ENCODE data around the gene APBA2. TPM values are rescaled to one million over a fixed set of nuclear protein-coding genes. Genes with fewer than 3 reads are reported as not detected.

Gene APBA2
- total RNA-seq, 1 experiment from 2014 or later = 12.9 TPM

DNA sequence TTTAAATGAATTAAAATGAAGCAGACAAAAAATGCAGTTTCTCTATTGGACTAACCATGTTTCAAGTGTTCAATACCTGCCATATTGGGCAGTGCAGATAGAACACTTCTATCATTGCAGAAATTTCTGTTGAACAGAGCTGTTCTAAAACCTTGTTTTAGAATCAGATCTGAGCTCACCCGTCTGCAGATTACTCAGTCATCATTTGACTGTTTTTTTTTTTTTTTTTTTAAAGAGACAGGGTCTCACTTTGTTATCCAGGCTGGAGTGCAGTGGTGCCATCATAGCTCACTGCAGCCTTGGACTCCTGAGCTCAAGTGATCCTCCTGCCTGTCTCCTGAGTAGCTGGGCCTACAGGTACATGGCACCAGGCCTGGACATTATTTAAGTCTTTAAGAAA is 128.7 kb downstream of the APBA2 start:
- Histone ChIP-seq H3K4me3 (ENCODE audit: low read depth, low read length, poor library complexity, severe bottlenecking) (no peak overlapping the region), H3K4me1 (ENCODE audit: insufficient read depth, low read length, poor library complexity, severe bottlenecking) (no peaks in the 10 kb centered on the region), H3K27ac (ENCODE audit: low read depth, low read length, poor library complexity, severe bottlenecking) (no peak overlapping the region), H3K27me3 (replicated peaks; ENCODE audit: insufficient read depth, low read depth, low read length, poor library complexity) (no peaks in the 10 kb centered on the region), H3K9me3 (ENCODE audit: low read depth, low read length, poor library complexity, severe bottlenecking) (no peaks in the 10 kb centered on the region), H3K36me3 (ENCODE audit: insufficient read depth, low read length, poor library complexity, severe bottlenecking) (no peaks in the 10 kb centered on the region)
- TF ChIP-seq, protein P1, sequence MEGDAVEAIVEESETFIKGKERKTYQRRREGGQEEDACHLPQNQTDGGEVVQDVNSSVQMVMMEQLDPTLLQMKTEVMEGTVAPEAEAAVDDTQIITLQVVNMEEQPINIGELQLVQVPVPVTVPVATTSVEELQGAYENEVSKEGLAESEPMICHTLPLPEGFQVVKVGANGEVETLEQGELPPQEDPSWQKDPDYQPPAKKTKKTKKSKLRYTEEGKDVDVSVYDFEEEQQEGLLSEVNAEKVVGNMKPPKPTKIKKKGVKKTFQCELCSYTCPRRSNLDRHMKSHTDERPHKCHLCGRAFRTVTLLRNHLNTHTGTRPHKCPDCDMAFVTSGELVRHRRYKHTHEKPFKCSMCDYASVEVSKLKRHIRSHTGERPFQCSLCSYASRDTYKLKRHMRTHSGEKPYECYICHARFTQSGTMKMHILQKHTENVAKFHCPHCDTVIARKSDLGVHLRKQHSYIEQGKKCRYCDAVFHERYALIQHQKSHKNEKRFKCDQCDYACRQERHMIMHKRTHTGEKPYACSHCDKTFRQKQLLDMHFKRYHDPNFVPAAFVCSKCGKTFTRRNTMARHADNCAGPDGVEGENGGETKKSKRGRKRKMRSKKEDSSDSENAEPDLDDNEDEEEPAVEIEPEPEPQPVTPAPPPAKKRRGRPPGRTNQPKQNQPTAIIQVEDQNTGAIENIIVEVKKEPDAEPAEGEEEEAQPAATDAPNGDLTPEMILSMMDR (conservative IDR thresholded peaks at IDR 0.05; ENCODE audit: low read depth, low read length) = no peak
- TF ChIP-seq EZH2 (IDR thresholded peaks at IDR 0.05; ENCODE audit: borderline replicate concordance, low read depth, low read length, poor library complexity, severe bottlenecking) = no peak
- ChIA-PET CTCF (no interaction called here), POLR2A (ENCODE audit: low non-redundant PET) (no interaction called here)
- BruUV-seq (replicated peaks) = no TSS peak
- DNase-seq (ENCODE audit: low spot score) = no peak
- intact Hi-C loops (cut with micrococcal nuclease; ENCODE audit: unreplicated experiment) = no loop called here

DNA sequence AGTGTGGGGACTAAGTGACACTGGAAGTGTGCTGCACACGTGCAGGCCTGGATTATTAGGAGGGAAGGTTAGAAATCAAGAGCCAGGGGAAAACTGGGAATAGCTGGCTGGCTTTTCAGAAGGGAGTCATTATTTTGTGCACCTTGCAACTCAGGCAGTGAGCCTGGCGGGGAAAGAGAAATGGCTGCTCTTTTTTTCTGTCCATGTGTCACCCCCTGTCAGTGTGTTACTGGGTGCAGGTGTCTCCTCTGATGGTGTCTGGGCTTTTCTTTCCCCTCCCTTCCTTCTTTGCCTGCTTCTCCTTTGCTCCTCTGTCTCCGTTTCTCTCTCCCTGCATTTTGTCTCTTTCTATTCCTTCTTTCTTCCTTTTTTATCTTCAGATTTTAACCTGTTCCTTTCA is 130.7 kb downstream of the APBA2 start:
- H3K9me3 ChIP-seq (ENCODE audit: low read depth, low read length, poor library complexity, severe bottlenecking) = no peaks in the 10 kb centered on the region
- intact Hi-C loops (cut with micrococcal nuclease; ENCODE audit: unreplicated experiment) = no loop called here
- BruUV-seq (replicated peaks) = no TSS peak
- no peaks in the 10 kb centered on the region for H3K4me1 ChIP-seq (ENCODE audit: insufficient read depth, low read length, poor library complexity, severe bottlenecking)
- no peak for DNase-seq (ENCODE audit: low spot score)
- CTCF ChIA-PET = no interaction called here
- H3K27ac ChIP-seq (ENCODE audit: low read depth, low read length, poor library complexity, severe bottlenecking) = no peak overlapping the region
- no peaks in the 10 kb centered on the region for H3K27me3 ChIP-seq (replicated peaks; ENCODE audit: insufficient read depth, low read depth, low read length, poor library complexity)
- no peak overlapping the region for H3K4me3 ChIP-seq (ENCODE audit: low read depth, low read length, poor library complexity, severe bottlenecking)
- no peaks in the 10 kb centered on the region for H3K36me3 ChIP-seq (ENCODE audit: insufficient read depth, low read length, poor library complexity, severe bottlenecking)
- TF ChIP-seq, protein P1 (conservative IDR thresholded peaks at IDR 0.05; ENCODE audit: low read depth, low read length) = no peak
- no peak for TF ChIP-seq EZH2 (IDR thresholded peaks at IDR 0.05; ENCODE audit: borderline replicate concordance, low read depth, low read length, poor library complexity, severe bottlenecking)
- POLR2A ChIA-PET (ENCODE audit: low non-redundant PET) = no interaction called here

DNA sequence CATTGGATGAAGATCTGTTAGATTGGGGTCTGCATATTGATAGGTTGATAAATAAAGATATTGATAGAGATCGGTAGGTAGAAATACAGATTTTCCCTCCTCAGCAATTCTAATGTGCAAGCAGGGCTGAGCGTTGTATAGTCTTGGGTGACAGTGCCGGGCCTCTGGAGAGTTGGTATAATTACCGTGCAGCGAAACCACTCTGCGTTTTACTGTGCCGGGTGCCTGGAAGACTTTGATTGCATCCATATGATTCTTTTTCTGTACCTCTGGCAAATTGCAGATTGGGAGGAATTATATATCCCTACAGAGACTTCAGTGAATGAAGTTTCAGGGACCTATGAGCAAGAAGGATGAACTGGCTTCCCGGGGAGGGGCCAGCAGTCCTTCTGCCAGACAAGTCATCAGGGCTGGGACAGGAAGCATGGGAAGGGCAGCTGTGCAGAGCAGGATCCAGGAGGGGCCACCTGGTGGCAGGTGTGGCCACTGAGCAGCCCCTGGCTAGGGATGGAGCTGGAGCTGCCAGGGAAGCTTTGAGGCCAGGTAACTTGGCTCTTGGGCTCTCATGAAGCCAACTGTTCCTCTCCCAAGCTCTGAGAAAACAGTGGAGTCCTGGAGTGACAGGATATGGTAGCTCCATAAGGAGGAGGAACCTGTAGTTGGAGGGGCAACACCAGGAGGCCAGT is 132.5 kb downstream of the APBA2 start:
- Histone ChIP-seq H3K27me3 (replicated peaks; ENCODE audit: insufficient read depth, low read depth, low read length, poor library complexity) (no peaks in the 10 kb centered on the region), H3K27ac (ENCODE audit: low read depth, low read length, poor library complexity, severe bottlenecking) (no peak overlapping the region), H3K4me1 (ENCODE audit: insufficient read depth, low read length, poor library complexity, severe bottlenecking) (no peaks in the 10 kb centered on the region), H3K4me3 (ENCODE audit: low read depth, low read length, poor library complexity, severe bottlenecking) (no peak overlapping the region), H3K36me3 (ENCODE audit: insufficient read depth, low read length, poor library complexity, severe bottlenecking) (no peaks in the 10 kb centered on the region), H3K9me3 (ENCODE audit: low read depth, low read length, poor library complexity, severe bottlenecking) (no peaks in the 10 kb centered on the region)
- DNase-seq (ENCODE audit: low spot score) = no peak
- POLR2A ChIA-PET (ENCODE audit: low non-redundant PET) = no interaction called here
- CTCF ChIA-PET = no interaction called here
- intact Hi-C loops (cut with micrococcal nuclease; ENCODE audit: unreplicated experiment) = no loop called here
- BruUV-seq (replicated peaks) = no TSS peak
- TF ChIP-seq, protein P1 (conservative IDR thresholded peaks at IDR 0.05; ENCODE audit: low read depth, low read length) = no peak
- TF ChIP-seq EZH2 (IDR thresholded peaks at IDR 0.05; ENCODE audit: borderline replicate concordance, low read depth, low read length, poor library complexity, severe bottlenecking) = no peak
